GM18520 (cell line): ENCODE measurements around the gene STAG1.
"Not testable (repeated sequence)": the region's sequence is repeated elsewhere in the genome, so short reads cannot be mapped to it uniquely, and the experiment has no call there.

Experiments used
- ATAC-seq: cut with Tn5 transposase; IDR thresholded peaks from one replicate; pipeline ENCODE4 v1.9.1; 2021; ENCODE audit not compliant: unreplicated experiment

STAG1 gene

GRCh38 chr3:136516095-136516494 is 236.1 kb downstream of the STAG1 start:
- no peak for ATAC-seq

GRCh38 chr3:136514533-136514932 is 237.6 kb downstream of the STAG1 start:
- ATAC-seq, result not testable (repeated sequence)

GRCh38 chr3:136513367-136513766 is 238.8 kb downstream of the STAG1 start:
- ATAC-seq, result no peak

- ATAC-seq, result no peak
Observed at GRCh38 chr3:136512381-136512780, 239.8 kb downstream of the STAG1 start.

- no peak for ATAC-seq
Observed at GRCh38 chr3:136505676-136506075, 246.5 kb downstream of the STAG1 start.

GRCh38 chr3:136503056-136503455 is 249.1 kb downstream of the STAG1 start:
- ATAC-seq, result no peak

- no peak for ATAC-seq
Observed at GRCh38 chr3:136498919-136499447, 253.2 kb downstream of the STAG1 start.

- no peak for ATAC-seq
Observed at GRCh38 chr3:136495213-136495612, 257.0 kb downstream of the STAG1 start.

GRCh38 chr3:136490646-136491405 is 261.4 kb downstream of the STAG1 start:
- ATAC-seq, result no peak

GRCh38 chr3:136485777-136486176 is 266.4 kb downstream of the STAG1 start:
- no peak for ATAC-seq

- ATAC-seq, result no peak
Observed at GRCh38 chr3:136476280-136476679, 275.9 kb downstream of the STAG1 start.

- not testable (repeated sequence) for ATAC-seq
Observed at GRCh38 chr3:136474876-136475275, 277.3 kb downstream of the STAG1 start.

GRCh38 chr3:136473716-136474326 is 278.4 kb downstream of the STAG1 start:
- no peak for ATAC-seq

- no peak for ATAC-seq
Observed at GRCh38 chr3:136465296-136465695, 286.9 kb downstream of the STAG1 start.

GRCh38 chr3:136464502-136464901 is 287.7 kb downstream of the STAG1 start:
- no peak for ATAC-seq

GRCh38 chr3:136463170-136463569 is 289.0 kb downstream of the STAG1 start:
- no peak for ATAC-seq

GRCh38 chr3:136457793-136458192 is 294.4 kb downstream of the STAG1 start:
- ATAC-seq, result no peak

GRCh38 chr3:136456196-136456595 is 296.0 kb downstream of the STAG1 start:
- ATAC-seq, result no peak

GRCh38 chr3:136444581-136444980 is 307.6 kb downstream of the STAG1 start:
- ATAC-seq, result no peak

- no peak for ATAC-seq
Observed at GRCh38 chr3:136437043-136437442, 315.1 kb downstream of the STAG1 start.

- ATAC-seq, result no peak
Observed at GRCh38 chr3:136434429-136434828, 317.7 kb downstream of the STAG1 start.

GRCh38 chr3:136432685-136433084 is 319.5 kb downstream of the STAG1 start:
- ATAC-seq, result no peak
